Endodermal cell (in vitro differentiated cells): ENCODE measurements around the gene MYOD1. TPM values are rescaled to one million over a fixed set of nuclear protein-coding genes. Genes with fewer than 3 reads are reported as not detected.

ENCODE experiments used
- DNase-seq: peaks from one replicate; pipeline ENCODE4 v3.0.0-alpha.2; 2017
- H3K27ac ChIP-seq: 2 replicates; pipeline ENCODE4 v1.5.1; 2013; ENCODE audit warnings: mild to moderate bottlenecking, low read depth, low read length, moderate library complexity
- H3K27me3 ChIP-seq: 2 replicates; pipeline ENCODE4 v1.6.1; 2013; ENCODE audit warnings: mild to moderate bottlenecking, low read length, moderate library complexity; ENCODE audit not compliant: insufficient read depth, control insufficient read depth, poor library complexity, severe bottlenecking
- H3K36me3 ChIP-seq: 2 replicates; pipeline ENCODE4 v1.7.0; 2013; ENCODE audit warnings: mild to moderate bottlenecking, low read length, moderate library complexity; ENCODE audit not compliant: control insufficient read depth, insufficient read depth
- H3K4me1 ChIP-seq: one replicate; pipeline ENCODE4 v1.7.0; 2013; ENCODE audit warnings: low read length; ENCODE audit not compliant: control insufficient read depth, insufficient read depth
- H3K4me3 ChIP-seq: 2 replicates; pipeline ENCODE4 v1.5.1; 2013; ENCODE audit warnings: mild to moderate bottlenecking, low read length, moderate library complexity
- H3K9ac ChIP-seq: 2 replicates; pipeline ENCODE4 v1.6.1; 2013; ENCODE audit warnings: mild to moderate bottlenecking, low read length, moderate library complexity; ENCODE audit not compliant: poor library complexity, severe bottlenecking; ENCODE audit errors: extremely low read depth
- H3K9me3 ChIP-seq: 2 replicates; pipeline ENCODE4 v1.6.1; 2013; ENCODE audit warnings: mild to moderate bottlenecking, low read length, moderate library complexity; ENCODE audit not compliant: control insufficient read depth
- H3K27ac Mint-ChIP-seq: 2 replicates; pipeline ENCODE4 v1.8.0; 2020; ENCODE audit warnings: mixed read lengths
- H3K27me3 Mint-ChIP-seq: 2 replicates; pipeline ENCODE4 v1.8.0; 2021; ENCODE audit warnings: mild to moderate bottlenecking, mixed read lengths; ENCODE audit not compliant: insufficient read depth
- H3K36me3 Mint-ChIP-seq: 2 replicates; pipeline ENCODE4 v1.8.0; 2020; ENCODE audit warnings: low read depth, mixed read lengths
- H3K4me1 Mint-ChIP-seq: 2 replicates; pipeline ENCODE4 v1.8.0; 2020; ENCODE audit warnings: mixed read lengths
- H3K4me3 Mint-ChIP-seq: 2 replicates; pipeline ENCODE4 v1.8.0; 2020; ENCODE audit warnings: mild to moderate bottlenecking, moderate library complexity, mixed read lengths
- H3K9me3 Mint-ChIP-seq: 2 replicates; pipeline ENCODE4 v1.8.0; 2020; ENCODE audit warnings: mild to moderate bottlenecking, mixed read lengths
- WGBS, 2 experiments: methylation state at CpG; one replicate each; pipeline versions ENCODE4 v1.1.5 to v1.1.7; 2013; ENCODE audit warnings: missing lambda C conversion rate in 2 of 2, mixed read lengths in 1 of 2; ENCODE audit not compliant: insufficient coverage in 1 of 2, insufficient read length in 1 of 2; 5-methylcytosine and 5-hydroxymethylcytosine counted together
- total RNA-seq, 2 donors: library from RNA; stranded (reverse); fragmentation: NEBNext Ultra II Directional in 1 of 2; extraction: Animal tissue kit (Norgen Biotek cat#: 25700) in 1 of 2; gene quantifications; 2 replicates in 1 of 2; 3 replicates in 1 of 2; pipeline ENCODE4 v1.2.1, GENCODE V29; 2021
- TF ChIP-seq, protein P1 (sequence below): fragments of 200-600 bp; sonication (generic); conservative IDR thresholded peaks from 2 replicates; pipeline ENCODE4 v1.5.0; 2021; ENCODE audit warnings: antibody characterized with exemption, mild to moderate bottlenecking

The MYOD1 gene
- total RNA-seq, 2 donors from 2014 or later = not detected

DNA sequence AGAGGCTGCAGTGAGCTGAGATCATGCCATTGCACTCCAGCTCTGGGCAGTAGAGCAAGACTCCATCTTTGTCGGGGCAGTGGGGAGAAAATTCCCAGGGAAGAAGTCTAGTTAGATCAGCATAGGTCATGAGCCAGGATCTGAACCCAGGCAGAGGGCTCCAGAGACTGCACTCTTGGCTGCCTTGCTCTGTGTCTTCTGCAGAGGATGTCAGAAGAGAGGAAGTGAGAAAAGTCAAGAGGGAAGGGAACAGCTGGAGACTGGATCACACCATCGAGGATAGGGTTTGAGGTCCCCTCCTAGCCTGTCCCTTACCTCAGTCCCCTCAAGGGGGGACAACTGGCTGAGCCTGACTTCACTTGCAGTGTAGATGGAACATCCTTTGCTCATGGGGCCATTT is 5.8 kb downstream of the MYOD1 start:
- Histone ChIP-seq H3K4me3 (no peak overlapping the region), H3K4me1 (no peaks in the 10 kb centered on the region), H3K36me3 (no peaks in the 10 kb centered on the region), H3K9ac (no peak overlapping the region), H3K27ac (no peak overlapping the region), H3K9me3 (no peaks in the 10 kb centered on the region), H3K27me3 (peaks cover 93% of the 10 kb centered on the region)
- no peaks in the 10 kb centered on the region for H3K36me3 Mint-ChIP-seq
- H3K9me3 Mint-ChIP-seq = no peaks in the 10 kb centered on the region
- H3K27me3 Mint-ChIP-seq = peaks cover 94% of the 10 kb centered on the region
- 69 to 93% methylated on average over 2 of the region's 2 CpGs for WGBS, 2 experiments
- H3K4me3 Mint-ChIP-seq = no peak overlapping the region
- H3K27ac Mint-ChIP-seq = no peak overlapping the region
- H3K4me1 Mint-ChIP-seq = peaks cover 3% of the 10 kb centered on the region
- peak; percentile 25 for DNase-seq
- TF ChIP-seq, protein P1, sequence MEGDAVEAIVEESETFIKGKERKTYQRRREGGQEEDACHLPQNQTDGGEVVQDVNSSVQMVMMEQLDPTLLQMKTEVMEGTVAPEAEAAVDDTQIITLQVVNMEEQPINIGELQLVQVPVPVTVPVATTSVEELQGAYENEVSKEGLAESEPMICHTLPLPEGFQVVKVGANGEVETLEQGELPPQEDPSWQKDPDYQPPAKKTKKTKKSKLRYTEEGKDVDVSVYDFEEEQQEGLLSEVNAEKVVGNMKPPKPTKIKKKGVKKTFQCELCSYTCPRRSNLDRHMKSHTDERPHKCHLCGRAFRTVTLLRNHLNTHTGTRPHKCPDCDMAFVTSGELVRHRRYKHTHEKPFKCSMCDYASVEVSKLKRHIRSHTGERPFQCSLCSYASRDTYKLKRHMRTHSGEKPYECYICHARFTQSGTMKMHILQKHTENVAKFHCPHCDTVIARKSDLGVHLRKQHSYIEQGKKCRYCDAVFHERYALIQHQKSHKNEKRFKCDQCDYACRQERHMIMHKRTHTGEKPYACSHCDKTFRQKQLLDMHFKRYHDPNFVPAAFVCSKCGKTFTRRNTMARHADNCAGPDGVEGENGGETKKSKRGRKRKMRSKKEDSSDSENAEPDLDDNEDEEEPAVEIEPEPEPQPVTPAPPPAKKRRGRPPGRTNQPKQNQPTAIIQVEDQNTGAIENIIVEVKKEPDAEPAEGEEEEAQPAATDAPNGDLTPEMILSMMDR = no peak

- Mint-ChIP-seq H3K4me3 (no peak overlapping the region), H3K27ac (no peak overlapping the region), H3K4me1 (peaks cover 2% of the 10 kb centered on the region), H3K36me3 (no peaks in the 10 kb centered on the region), H3K9me3 (no peaks in the 10 kb centered on the region), H3K27me3 (peaks cover 82% of the 10 kb centered on the region)
- no peak overlapping the region for H3K9ac ChIP-seq
- H3K36me3 ChIP-seq = no peaks in the 10 kb centered on the region
- 78 to 81% methylated on average over 1 to 2 of the region's 2 CpGs for WGBS, 2 experiments
- no peak overlapping the region for H3K27ac ChIP-seq
- DNase-seq = no peak
- no peak overlapping the region for H3K4me3 ChIP-seq
- no peaks in the 10 kb centered on the region for H3K4me1 ChIP-seq
- no peaks in the 10 kb centered on the region for H3K9me3 ChIP-seq
- TF ChIP-seq, protein P1 = no peak
- H3K27me3 ChIP-seq = peaks cover 76% of the 10 kb centered on the region
These were observed 10.8 kb downstream of the MYOD1 start for GRCh38 chr11:17730137-17730536.

DNA sequence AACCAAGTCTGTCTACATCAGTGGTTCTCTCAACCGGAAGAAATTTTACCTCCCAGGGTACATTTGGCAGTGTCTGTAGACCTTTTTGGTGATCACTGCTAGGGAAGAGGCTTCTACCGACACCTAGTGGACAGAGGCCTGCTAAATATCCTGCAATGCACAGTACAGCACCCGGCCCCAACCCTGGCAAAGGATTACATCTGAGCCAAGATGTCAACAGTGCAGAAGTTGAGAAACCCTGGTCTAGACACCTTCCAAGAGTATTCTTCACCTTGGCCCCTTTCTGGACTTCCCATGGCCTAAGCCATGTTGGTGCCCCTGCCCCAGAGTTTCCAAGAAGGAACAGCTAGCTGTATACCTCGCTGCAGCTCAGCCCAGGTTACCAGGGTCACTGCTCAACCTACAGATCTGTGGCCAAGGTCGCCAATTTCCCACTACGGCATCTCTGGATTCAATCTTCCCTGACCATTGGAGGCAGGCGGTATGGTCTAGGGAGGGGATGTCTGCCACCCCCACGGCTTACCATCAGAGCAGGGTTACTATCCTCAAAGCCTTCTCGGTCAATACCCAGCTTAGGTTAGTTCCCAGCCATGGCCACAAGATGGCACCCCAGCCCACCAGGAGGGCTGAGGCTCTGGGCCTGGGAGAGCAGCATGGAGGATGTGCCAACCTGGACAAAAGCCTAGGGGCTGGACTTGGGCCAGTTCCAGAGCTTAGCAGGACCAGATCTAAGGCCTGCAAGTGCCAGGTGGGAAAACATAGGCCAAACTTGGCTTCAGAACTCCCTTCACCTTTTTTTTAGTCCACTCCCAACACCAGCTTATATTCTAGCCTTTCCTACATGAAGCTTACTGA is 11.5 kb downstream of the MYOD1 start:
- H3K27ac Mint-ChIP-seq = no peak overlapping the region
- Histone ChIP-seq H3K36me3 (no peaks in the 10 kb centered on the region), H3K9me3 (no peaks in the 10 kb centered on the region), H3K4me1 (no peaks in the 10 kb centered on the region), H3K27ac (no peak overlapping the region), H3K4me3 (no peak overlapping the region), H3K27me3 (peaks cover 76% of the 10 kb centered on the region), H3K9ac (no peak overlapping the region)
- H3K4me3 Mint-ChIP-seq = no peak overlapping the region
- 17 to 29% methylated on average over 5 to 9 of the region's 9 CpGs for WGBS, 2 experiments
- H3K36me3 Mint-ChIP-seq = no peaks in the 10 kb centered on the region
- no peaks in the 10 kb centered on the region for H3K9me3 Mint-ChIP-seq
- TF ChIP-seq, protein P1 = peak; percentile 74
- H3K27me3 Mint-ChIP-seq = peaks cover 82% of the 10 kb centered on the region
- H3K4me1 Mint-ChIP-seq = peaks cover 2% of the 10 kb centered on the region
- DNase-seq = peak; percentile 96
